ENCODE measurements around the gene PHKA2.

The PHKA2 gene

GRCh38 chrX:18927558-18927957, 56.4 kb downstream of the PHKA2 start:
- DNase-seq: no peak

GRCh38 chrX:18924507-18925088, 59.3 kb downstream of the PHKA2 start:
- no peak for DNase-seq

- no peak for DNase-seq
Observed at GRCh38 chrX:18920566-18920965, 63.3 kb downstream of the PHKA2 start.

- no peak for DNase-seq
Observed at GRCh38 chrX:18920079-18920478, 63.8 kb downstream of the PHKA2 start.

- no peak for DNase-seq
Observed at GRCh38 chrX:18917831-18918230, 66.1 kb downstream of the PHKA2 start.

GRCh38 chrX:18906286-18906685, 77.6 kb downstream of the PHKA2 start:
- DNase-seq: no peak

- no peak for DNase-seq
Observed at GRCh38 chrX:18900401-18900976, 83.4 kb downstream of the PHKA2 start.

GRCh38 chrX:18899796-18900380, 84.0 kb downstream of the PHKA2 start:
- DNase-seq: peak; percentile 47

GRCh38 chrX:18898492-18898891, 85.4 kb downstream of the PHKA2 start:
- DNase-seq: no peak

GRCh38 chrX:18898091-18898490, 85.8 kb downstream of the PHKA2 start:
- DNase-seq: no peak

- DNase-seq: no peak
Observed at GRCh38 chrX:18897611-18898010, 86.3 kb downstream of the PHKA2 start.

- DNase-seq: no peak
Observed at GRCh38 chrX:18896680-18897544, 87.0 kb downstream of the PHKA2 start.

- DNase-seq: no peak
Observed at GRCh38 chrX:18895189-18895951, 88.5 kb downstream of the PHKA2 start.

GRCh38 chrX:18894156-18894555, 89.8 kb downstream of the PHKA2 start:
- no peak for DNase-seq

GRCh38 chrX:18893536-18893935, 90.4 kb downstream of the PHKA2 start:
- no peak for DNase-seq

- no peak for DNase-seq
Observed at GRCh38 chrX:18892899-18893298, 91.0 kb downstream of the PHKA2 start.

GRCh38 chrX:18891548-18891945, 92.4 kb downstream of the PHKA2 start:
- no peak for DNase-seq

- no peak for DNase-seq
Observed at GRCh38 chrX:18890724-18891547, 93.0 kb downstream of the PHKA2 start.

GRCh38 chrX:18890049-18890381, 93.9 kb downstream of the PHKA2 start:
- DNase-seq: no peak

- no peak for DNase-seq
Observed at GRCh38 chrX:18889346-18890048, 94.4 kb downstream of the PHKA2 start.

GRCh38 chrX:18888281-18888680, 95.6 kb downstream of the PHKA2 start:
- DNase-seq: no peak

GRCh38 chrX:18887825-18888212, 96.1 kb downstream of the PHKA2 start:
- no peak for DNase-seq

All from CD4-positive, alpha-beta T cell treated with Interleukin-17A for 4 hours (primary cell).